Heart left ventricle (tissue), 16 donors: ENCODE data around the gene GPR176. TPM values are rescaled to one million over a fixed set of nuclear protein-coding genes. Genes with fewer than 3 reads are reported as not detected.

Experiments
- ATAC-seq, 4 donors: fragments of 200-7000 bp; cut with Tn5 transposase; one replicate each; pipeline ENCODE4 v1.9.1; 2020 to 2022; ENCODE audit warnings: moderate library complexity in 4 of 4, mild to moderate bottlenecking in 3 of 4, moderate number of reproducible peaks in 1 of 4
- DNase-seq, 5 donors: peaks; one replicate each; pipeline ENCODE4 v3.0.0-alpha.2; 2020
- H3K27ac ChIP-seq, 12 donors: fragments of 200-600 bp; sonication (generic) in 4 of 12; one replicate each; pipeline versions ENCODE4 v1.5.0 to v1.8.0; 2016 to 2022; ENCODE audit warnings: mild to moderate bottlenecking in 2 of 12
- H3K27me3 ChIP-seq, 9 donors: fragments of 200-600 bp; sonication (generic) in 2 of 9; one replicate each; pipeline versions ENCODE4 v1.5.1 to v1.8.0; 2016 to 2022; ENCODE audit warnings: mild to moderate bottlenecking in 3 of 9
- H3K36me3 ChIP-seq, 9 donors: fragments of 200-600 bp; sonication (generic) in 2 of 9; one replicate each; pipeline versions ENCODE4 v1.5.0 to v1.8.0; 2018 to 2022; ENCODE audit warnings: mild to moderate bottlenecking in 2 of 9
- H3K4me1 ChIP-seq, 12 donors: fragments of 200-600 bp; sonication (generic) in 4 of 12; one replicate each; pipeline versions ENCODE4 v1.5.0 to v1.8.0; 2016 to 2022; ENCODE audit warnings: mild to moderate bottlenecking in 3 of 12
- H3K4me3 ChIP-seq, 12 donors: fragments of 200-600 bp; sonication (generic) in 4 of 12; one replicate each; pipeline versions ENCODE4 v1.5.0 to v1.8.0; 2017 to 2022; ENCODE audit warnings: mild to moderate bottlenecking in 9 of 12, moderate library complexity in 4 of 12
- H3K9me3 ChIP-seq, 12 donors: fragments of 200-600 bp; sonication (generic) in 4 of 12; one replicate each; pipeline versions ENCODE4 v1.5.0 to v1.8.0; 2016 to 2022; ENCODE audit warnings: mild to moderate bottlenecking in 1 of 12
- POLR2A ChIP-seq, 2 donors: fragments of 450-650 bp; IDR thresholded peaks; one replicate each; pipeline ENCODE4 v1.6.1; 2017; ENCODE audit warnings: antibody characterized with exemption in 2 of 2, mild to moderate bottlenecking in 2 of 2, moderate library complexity in 2 of 2
- WGBS, 4 donors: extraction: QIAGEN DNeasy Blood & Tissue Kit in 2 of 4; methylation state at CpG; one replicate each; pipeline versions ENCODE4 v1.1.5 to v1.1.7; 2013 to 2018; 5-methylcytosine and 5-hydroxymethylcytosine counted together
- intact Hi-C, 10 donors: fragments of 100-400 bp; cut with DNase I; formaldehyde crosslinking; loops; one replicate each; pipeline versions ENCODE4 v1.11.1 to v1.14.2; 2022
- polyA plus RNA-seq, 2 donors: library from polyadenylated mRNA; stranded (reverse); fragments of 200-250 nt; gene quantifications; one replicate each; pipeline ENCODE4 v1.2.3, GENCODE V29; 2013
- total RNA-seq, 9 donors: library from RNA; depleted of rRNA in 2 of 9; stranded (reverse); fragments of >200 nt in 2 of 9; fragmentation: NEBNext Ultra II Directional in 3 of 9; extraction: Animal tissue kit (Norgen Biotek cat#: 25700) in 3 of 9; gene quantifications; one replicate each; pipeline versions ENCODE4 v1.1.0 to v1.2.4, GENCODE V29; 2016 to 2023
- TF ChIP-seq, protein P1 (sequence below), 12 donors: fragments of 200-600 bp; sonication (generic) in 4 of 12; IDR thresholded peaks; one replicate each; pipeline versions ENCODE4 v1.5.0 to v1.8.0; 2018 to 2022; ENCODE audit warnings: antibody characterized with exemption in 12 of 12, mild to moderate bottlenecking in 5 of 12
- donor health status: ischemic (EF 13 %, LVEDD 7.1; RV severe dilation, severe dysfunction).
- donor health status: healthy with polysubstance abuse.
- donor health status: DM: no; HTN: yes; CAD: no.
- donor health status: DM: no; HTN: no; CAD: no.
- donor health status: ischemic (EF 25% LVEDD 6.9; RV normal size, moderate dysfunction).
- donor health status: ischemic (EF 25% LVEDD 5.7; RV mildly dilated, moderate dysfunction).
- donor health status: healthy.
- donor health status: DM: yes; HTN: yes; CAD: no.
- donor health status: ischemic (EF 35%, LVEDD 5.7; RV mildly dilated, moderate dysfunction).
- donor health status: nonischemic (EF 11% LVEDD 7.7; RV severe dilation, severe dysfunction).
- donor health status: DM: yes; HTN: yes; CAD: no.
- donor health status: PGD.
- donor health status: ischemic (EF 29% LVEDD 5.4; RV normal size, mild dysfunction).
- donor health status: nonischemic (EF 23%, LVEDD 6.1; RV moderate dilation, normal function).

GPR176 gene
- total and polyA plus RNA-seq, 11 donors = 1.1 to 4.3 (median 2.1) TPM

DNA sequence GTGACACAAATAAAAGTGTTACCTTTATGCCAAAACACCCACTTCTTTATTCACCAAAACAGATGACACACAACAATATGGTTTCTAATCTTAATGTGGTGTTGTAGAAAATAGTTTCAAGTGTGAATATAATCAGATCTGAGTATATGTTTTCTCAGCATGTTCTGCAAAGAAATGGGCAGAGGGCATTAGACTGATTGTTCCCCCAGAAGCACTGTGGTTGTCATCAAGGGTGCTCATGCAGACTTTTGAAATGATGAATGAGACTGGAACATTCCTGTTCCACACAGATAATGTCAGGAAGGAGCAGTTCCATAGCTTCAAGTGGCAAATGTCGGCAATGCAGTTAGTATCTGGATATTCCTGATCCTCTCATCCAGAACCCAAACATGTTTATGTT lies 37.5 kb downstream of the GPR176 start:
- no peak for DNase-seq
- no peaks in the 10 kb centered on the region for H3K4me1 ChIP-seq
- H3K4me3 ChIP-seq = no peak overlapping the region
- WGBS, 4 donors = 58 to 89% (median 70%) methylated on average over 1 of the region's 1 CpG
- intact Hi-C loops = loop anchor here in 2 of 10 donors (10.0 kb wide), 1 partner anchor 92 kb away; no protein-coding TSS in a partner anchor
- peaks cover 0 to 3% (median 0%) of the 10 kb centered on the region in 9 donors for H3K27me3 ChIP-seq
- H3K36me3 ChIP-seq = no peaks in the 10 kb centered on the region
- H3K9me3 ChIP-seq = no peaks in the 10 kb centered on the region
- ATAC-seq = no peak
- TF ChIP-seq POLR2A (IDR thresholded peaks at IDR 0.05) = no peak
- TF ChIP-seq, protein P1, sequence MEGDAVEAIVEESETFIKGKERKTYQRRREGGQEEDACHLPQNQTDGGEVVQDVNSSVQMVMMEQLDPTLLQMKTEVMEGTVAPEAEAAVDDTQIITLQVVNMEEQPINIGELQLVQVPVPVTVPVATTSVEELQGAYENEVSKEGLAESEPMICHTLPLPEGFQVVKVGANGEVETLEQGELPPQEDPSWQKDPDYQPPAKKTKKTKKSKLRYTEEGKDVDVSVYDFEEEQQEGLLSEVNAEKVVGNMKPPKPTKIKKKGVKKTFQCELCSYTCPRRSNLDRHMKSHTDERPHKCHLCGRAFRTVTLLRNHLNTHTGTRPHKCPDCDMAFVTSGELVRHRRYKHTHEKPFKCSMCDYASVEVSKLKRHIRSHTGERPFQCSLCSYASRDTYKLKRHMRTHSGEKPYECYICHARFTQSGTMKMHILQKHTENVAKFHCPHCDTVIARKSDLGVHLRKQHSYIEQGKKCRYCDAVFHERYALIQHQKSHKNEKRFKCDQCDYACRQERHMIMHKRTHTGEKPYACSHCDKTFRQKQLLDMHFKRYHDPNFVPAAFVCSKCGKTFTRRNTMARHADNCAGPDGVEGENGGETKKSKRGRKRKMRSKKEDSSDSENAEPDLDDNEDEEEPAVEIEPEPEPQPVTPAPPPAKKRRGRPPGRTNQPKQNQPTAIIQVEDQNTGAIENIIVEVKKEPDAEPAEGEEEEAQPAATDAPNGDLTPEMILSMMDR (IDR thresholded peaks at IDR 0.05) = no peak
- no peak overlapping the region for H3K27ac ChIP-seq

DNA sequence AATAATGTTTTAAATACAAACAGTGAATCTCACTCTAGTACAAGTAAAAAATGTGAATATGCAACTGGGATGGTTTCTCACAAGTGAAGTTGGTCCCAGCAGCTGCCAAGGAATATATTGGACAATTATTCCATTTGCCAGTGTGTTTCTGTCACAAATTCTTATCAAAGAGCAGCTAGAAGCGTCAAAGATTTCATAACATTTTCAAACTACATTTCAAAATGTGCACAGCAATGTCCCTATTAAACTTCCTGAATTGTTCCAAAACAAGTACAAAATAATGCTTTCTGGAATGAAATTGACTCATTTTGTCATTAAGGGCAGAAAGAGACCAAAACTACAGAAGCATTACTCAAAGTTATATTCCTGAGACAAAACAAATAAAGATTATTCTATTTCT lies 38.3 kb downstream of the GPR176 start:
- H3K36me3 ChIP-seq = no peaks in the 10 kb centered on the region
- WGBS, 4 donors = 75 to 87% (median 80%) methylated on average over 1 of the region's 1 CpG
- no peaks in the 10 kb centered on the region for H3K9me3 ChIP-seq
- no peaks in the 10 kb centered on the region for H3K4me1 ChIP-seq
- TF ChIP-seq, protein P1 (IDR thresholded peaks at IDR 0.05) = no peak
- no peak for TF ChIP-seq POLR2A (IDR thresholded peaks at IDR 0.05)
- intact Hi-C loops = loop anchor here in 2 of 10 donors (10.0 kb wide), 1 partner anchor 93 kb away; no protein-coding TSS in a partner anchor
- DNase-seq = no peak
- no peak for ATAC-seq
- peaks cover 0 to 3% (median 0%) of the 10 kb centered on the region in 9 donors for H3K27me3 ChIP-seq
- no peak overlapping the region for H3K4me3 ChIP-seq
- H3K27ac ChIP-seq = no peak overlapping the region

DNA sequence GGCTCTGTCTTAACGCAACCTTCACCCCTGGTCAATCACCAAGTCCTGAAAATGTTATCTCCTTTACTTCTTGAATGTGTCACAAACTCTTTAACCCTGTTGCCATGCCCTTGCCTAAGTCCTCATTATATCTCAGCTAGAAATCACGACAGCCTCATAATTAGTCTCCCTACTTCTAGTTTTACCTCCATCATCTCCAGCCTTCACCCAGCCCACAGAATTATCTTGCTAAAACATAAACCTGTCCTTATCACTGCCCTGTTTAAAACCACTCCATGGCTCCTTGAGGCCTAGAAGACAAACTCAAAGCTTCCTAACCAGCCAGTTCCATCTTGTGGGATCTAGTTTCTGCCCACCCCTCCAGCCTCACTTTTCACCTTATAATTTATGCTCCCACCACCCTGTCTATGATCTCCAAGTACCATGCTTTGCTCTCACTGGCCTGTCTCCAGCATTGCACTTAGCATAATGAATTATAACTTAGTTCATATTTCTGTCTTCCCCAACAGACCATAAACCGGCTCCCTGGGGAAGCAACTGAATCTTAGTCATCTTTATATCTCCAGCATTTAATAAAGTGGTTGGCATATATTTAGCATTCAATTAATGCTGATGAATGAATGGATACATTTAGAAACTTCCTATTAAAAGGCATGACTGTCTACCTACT lies 39.2 kb downstream of the GPR176 start:
- no peak overlapping the region for H3K4me3 ChIP-seq
- intact Hi-C loops = loop anchor here in 2 of 10 donors (10.0 kb wide), 1 partner anchor 94 kb away; no protein-coding TSS in a partner anchor
- TF ChIP-seq, protein P1 (IDR thresholded peaks at IDR 0.05) = no peak
- TF ChIP-seq POLR2A (IDR thresholded peaks at IDR 0.05) = no peak

DNA sequence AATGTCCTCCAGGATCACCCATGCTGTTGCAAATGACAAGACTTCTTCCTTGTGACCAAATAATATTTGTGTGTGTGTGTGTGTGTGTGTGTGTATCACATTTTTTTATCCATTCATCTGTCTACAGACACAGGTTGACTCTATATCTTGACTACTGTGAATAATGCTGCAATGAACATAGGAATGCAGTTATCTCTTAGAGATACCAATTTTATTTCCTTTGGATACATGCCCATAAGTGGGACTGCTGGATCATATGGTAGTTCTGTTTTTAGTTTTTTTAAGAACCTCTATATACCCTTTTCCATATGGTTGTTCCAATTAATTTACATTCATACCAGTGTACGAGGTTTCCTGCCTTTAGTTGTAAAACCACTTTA lies 41.7 kb downstream of the GPR176 start:
- Histone ChIP-seq H3K4me3 (no peak overlapping the region), H3K27ac (no peak overlapping the region), H3K9me3 (no peaks in the 10 kb centered on the region), H3K4me1 (no peaks in the 10 kb centered on the region), H3K27me3 (peaks cover 0 to 3% (median 0%) of the 10 kb centered on the region in 9 donors), H3K36me3 (no peaks in the 10 kb centered on the region)
- ATAC-seq (no peak), DNase-seq (no peak)
- intact Hi-C loops = loop anchor here in 7 of 10 donors (5.0 to 10.0 kb wide), 5 partner anchors 74 to 194 kb away; no protein-coding TSS in a partner anchor
- WGBS, 4 donors = 83 to 93% (median 89%) methylated on average over 1 of the region's 1 CpG
- TF ChIP-seq, protein P1 (IDR thresholded peaks at IDR 0.05) = no peak
- no peak for TF ChIP-seq POLR2A (IDR thresholded peaks at IDR 0.05)

More for the DNA sequence above, 39.2 kb downstream of the GPR176 start:
- DNase-seq (no peak), ATAC-seq (no peak)
- Histone ChIP-seq H3K4me1 (no peaks in the 10 kb centered on the region), H3K27me3 (peaks cover 0 to 3% (median 0%) of the 10 kb centered on the region in 9 donors), H3K36me3 (no peaks in the 10 kb centered on the region), H3K9me3 (no peaks in the 10 kb centered on the region), H3K27ac (no peak overlapping the region)
- WGBS, 4 donors = 93 to 98% (median 95%) methylated on average over 3 of the region's 3 CpGs
